HG02884 (cell line): Measurements from ENCODE around the gene ANKRD16.
A peak's percentile ranks its signal among the peaks of the same experiment; 100 is the strongest.
"Not testable (repeated sequence)": the region's sequence is repeated elsewhere in the genome, so short reads cannot be mapped to it uniquely, and the experiment has no call there.

ENCODE experiments used
- ATAC-seq: cut with Tn5 transposase; IDR thresholded peaks from one replicate; pipeline ENCODE4 v1.9.1; 2021; ENCODE audit warnings: mild to moderate bottlenecking, moderate library complexity; ENCODE audit not compliant: unreplicated experiment

ANKRD16 gene

GRCh38 chr10:5840314-5841307, 49.1 kb downstream of the ANKRD16 start:
- ATAC-seq = peak; percentile 78

GRCh38 chr10:5836181-5836580, 53.5 kb downstream of the ANKRD16 start:
- not testable (repeated sequence) for ATAC-seq

- no peak for ATAC-seq
These were observed 54.1 kb downstream of the ANKRD16 start for GRCh38 chr10:5835446-5836095.

GRCh38 chr10:5833814-5834213, 55.9 kb downstream of the ANKRD16 start:
- ATAC-seq = no peak

DNA sequence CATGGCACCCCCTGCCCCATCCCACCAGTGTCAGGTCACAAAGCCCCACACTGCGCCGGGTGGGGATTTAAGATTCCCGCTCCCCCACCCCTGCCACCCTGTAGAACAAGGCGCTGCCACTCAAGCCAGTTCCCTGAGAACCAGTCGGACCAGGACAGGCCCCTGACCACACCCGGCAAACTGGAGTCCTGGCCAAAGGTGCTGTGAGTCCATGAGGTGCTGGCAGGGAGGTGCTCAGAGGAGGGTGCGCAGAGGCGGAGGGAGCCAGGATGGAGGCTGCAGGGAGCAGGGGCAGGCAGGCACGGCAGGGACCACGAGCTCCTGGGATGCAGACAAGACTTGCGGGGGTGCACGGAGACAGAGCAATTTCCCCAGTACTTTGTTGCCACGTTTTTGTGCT, 56.7 kb downstream of the ANKRD16 start:
- ATAC-seq = no peak

DNA sequence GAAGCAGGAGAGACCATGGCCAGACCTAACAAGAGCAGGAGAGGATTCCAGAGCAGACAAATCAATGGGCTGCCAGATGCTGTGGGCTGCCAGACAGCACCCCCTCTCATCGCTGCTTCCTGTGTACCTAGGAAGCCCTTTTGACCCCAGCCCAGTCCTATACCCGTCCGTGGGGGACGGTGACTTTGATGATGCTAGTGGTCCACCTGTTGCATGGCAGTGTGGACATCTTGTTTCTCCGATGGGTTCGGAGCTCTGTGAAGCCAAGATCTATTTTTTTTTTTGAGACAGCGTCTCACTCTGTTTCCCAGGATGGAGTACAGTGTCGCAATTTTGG, 58.3 kb downstream of the ANKRD16 start:
- no peak for ATAC-seq

- no peak for ATAC-seq
These were observed 58.9 kb downstream of the ANKRD16 start for GRCh38 chr10:5830629-5831445.

DNA sequence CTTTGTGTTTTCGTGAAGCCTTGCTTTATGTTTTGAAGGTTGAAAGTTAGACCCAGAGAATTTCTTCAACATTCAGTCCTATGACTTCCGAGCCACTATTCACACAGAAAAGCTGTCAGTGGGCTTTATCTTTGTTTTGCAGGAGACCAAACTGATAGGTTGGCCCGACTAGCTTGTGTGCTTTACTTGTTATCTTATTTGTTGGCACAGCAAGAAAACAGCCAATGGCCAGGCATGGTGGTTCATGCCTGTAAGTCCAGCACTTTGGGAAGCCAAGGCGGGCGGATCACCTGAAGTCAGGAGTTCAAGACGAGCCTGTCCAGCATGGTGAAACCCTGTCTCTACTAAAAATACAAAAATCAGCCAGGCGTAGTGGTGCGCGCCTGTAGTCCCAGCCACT, 60.4 kb downstream of the ANKRD16 start:
- ATAC-seq = no peak

- no peak for ATAC-seq
These were observed 61.0 kb downstream of the ANKRD16 start for GRCh38 chr10:5828725-5829124.

GRCh38 chr10:5827841-5828240, 61.9 kb downstream of the ANKRD16 start:
- ATAC-seq = no peak

DNA sequence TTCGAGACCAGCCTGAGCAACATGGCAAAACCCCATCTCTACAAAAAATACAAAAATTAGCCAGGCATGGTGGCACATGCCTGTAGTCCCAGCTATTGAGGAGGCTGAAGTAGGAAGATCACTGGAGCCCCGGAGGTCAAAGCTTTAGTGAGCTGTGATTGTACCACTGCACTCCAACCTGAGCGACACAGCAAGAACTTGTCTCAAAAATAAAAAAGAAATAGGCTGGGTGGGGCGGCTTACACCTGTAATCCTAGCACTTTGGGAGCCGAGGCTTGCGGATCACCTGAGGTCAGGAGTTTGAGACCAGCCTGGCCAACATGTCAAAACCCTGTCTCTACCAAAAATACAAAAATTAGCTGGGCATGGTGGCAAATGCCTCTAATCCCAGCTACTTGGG, 63.2 kb downstream of the ANKRD16 start:
- ATAC-seq = not testable (repeated sequence)

DNA sequence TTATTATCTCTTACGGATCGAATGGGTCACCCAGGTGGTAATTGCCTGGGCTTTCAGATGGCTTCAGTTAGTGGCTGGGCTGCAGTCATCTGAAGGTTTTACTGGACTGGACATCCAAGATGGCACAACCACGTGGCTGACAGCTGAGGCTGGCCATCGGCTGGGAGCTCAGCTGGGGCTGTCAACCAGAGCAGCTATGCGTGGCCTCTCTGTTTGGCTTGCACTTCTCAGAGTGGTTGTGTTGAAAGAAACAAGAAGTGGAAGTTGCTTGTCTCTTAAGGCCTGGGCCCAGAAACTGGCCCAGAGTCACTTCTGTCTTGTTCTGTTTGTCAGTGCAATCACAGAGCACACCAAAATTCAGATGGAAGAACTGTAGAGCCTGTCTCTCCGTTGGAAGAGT, 70.8 kb downstream of the ANKRD16 start:
- ATAC-seq = peak; percentile 38

DNA sequence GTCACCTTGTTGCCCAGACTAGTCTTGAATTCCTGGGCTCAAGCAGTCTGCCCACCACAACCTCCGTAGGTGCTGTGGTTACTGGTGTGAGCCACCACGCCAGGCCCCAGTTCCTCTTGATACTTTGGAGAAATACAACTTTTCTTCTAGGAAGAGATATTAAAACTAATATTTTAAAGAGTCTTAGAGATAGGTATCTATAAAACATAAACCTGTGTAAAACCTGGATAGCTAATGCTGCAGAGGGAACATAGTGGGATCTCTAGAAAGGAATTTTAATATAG, 71.7 kb downstream of the ANKRD16 start:
- no peak for ATAC-seq

GRCh38 chr10:5817322-5818047, 72.2 kb downstream of the ANKRD16 start:
- ATAC-seq = no peak

DNA sequence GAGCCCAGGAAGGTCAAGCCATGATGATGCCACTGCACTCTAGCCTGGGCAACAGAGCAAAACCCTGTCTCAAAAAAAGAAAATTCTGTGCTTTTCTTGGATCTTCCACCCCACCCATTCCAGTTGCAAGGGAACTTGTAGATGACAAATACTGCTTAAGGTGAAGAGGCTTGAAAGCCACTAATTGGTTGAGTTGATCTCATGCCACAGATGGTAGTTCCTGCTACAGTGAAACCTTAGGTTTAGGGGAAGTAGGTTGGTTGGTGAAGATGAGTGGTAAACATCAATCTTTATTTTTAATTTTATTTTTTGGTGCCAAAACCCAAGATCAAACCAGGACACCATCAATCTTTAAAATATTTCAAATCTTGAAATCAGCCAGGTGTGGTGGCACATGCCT, 73.5 kb downstream of the ANKRD16 start:
- ATAC-seq = no peak

DNA sequence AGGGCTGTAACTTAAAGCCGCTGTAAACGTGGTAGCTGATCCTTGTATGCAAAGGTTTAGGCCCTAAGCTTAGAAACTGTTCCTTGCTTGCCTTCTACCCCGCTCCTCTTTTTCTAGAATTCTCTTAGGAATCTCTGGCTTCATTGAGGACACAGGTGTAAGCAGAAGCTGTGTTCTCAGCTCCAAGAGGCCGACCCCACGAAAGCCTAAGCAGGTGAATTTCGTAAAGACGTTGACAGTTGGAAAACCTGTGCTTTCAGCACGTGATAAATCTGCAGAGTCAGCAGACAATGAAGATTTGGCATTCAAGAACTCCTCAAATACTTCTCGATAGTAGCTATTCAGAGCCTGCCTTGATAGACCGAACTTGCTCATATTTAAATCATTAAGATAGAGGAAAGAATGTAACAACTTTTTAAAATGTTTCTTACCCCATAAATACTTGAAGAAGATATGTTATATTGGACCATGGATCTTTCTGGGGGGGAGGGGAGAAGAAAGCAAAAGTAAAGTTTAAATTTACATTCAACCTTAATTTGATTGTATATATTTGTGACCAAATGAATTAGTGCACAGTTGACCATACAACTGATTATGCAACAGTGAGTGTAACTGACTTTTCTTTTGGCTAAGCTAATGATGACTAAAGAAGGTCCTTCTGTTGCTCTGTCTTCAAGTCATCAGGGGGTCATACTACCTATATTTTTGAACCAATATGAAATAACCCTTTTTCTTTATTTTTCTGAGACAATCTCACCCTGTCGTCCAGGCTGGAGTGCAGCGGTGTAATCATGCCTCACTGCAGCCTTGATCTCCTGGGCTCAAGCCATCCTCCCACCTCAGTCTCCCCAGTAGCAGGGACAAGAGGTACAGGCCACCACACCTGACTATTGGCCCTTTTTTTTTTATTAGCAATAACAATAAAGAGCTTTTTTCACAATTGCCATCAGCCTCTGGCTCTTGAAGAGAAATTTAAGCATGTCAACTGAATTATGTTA, 75.3 kb downstream of the ANKRD16 start:
- no peak for ATAC-seq

DNA sequence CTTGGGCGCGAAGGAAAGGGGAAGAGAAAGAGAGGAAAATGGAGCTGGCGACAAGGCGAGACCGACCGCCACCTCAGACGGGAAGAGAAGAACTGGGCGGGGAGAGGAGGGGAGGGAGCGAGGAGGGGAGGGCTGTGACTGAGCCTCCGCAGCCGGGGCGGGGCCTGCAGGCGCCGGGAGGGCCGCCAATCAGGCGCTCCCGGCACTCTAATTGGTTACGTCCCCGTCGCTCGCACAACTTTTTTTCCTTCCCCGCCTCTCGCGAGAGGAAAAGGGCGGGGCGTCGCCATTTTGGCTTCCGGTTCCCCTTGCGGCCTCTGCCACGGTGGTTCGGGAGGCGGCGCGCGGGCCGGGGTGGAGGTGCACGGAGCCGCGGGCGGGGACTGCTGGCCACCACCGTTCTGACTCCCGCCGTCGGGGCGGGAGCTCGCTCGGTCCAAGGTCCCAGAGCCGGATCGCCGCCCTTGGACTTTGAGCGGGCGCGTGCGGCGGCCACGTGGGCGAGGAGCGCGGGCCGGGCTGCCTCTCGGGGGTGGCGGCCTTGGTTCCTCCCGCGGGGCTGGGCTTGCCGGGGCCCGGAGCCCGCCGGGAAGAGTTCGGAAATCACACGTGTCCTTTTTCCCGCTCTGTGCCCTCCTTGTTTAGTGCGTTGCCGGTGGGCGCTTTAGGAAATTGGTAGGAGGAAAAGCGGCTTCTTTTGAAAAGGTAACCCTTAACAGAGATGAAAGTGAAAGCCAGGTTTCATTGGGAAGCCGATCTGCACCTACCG, 76.2 kb downstream of the ANKRD16 start, which contains the start of gene GDI2:
GDI2 (minus strand) TSS at position 94 of the 769 bp plus-strand sequence. CDS start 176 bp downstream, outside the sequence.
- peak; percentile 69 for ATAC-seq

GRCh38 chr10:5813091-5813340, 76.7 kb downstream of the ANKRD16 start:
- ATAC-seq = peak; percentile 4
